Left lung (tissue), 10 donors: Measurements from ENCODE around the gene DEFB128. TPM values are rescaled to one million over a fixed set of nuclear protein-coding genes. Genes with fewer than 3 reads are reported as not detected.

Source experiments
- ATAC-seq: fragments of 200-7000 bp; cut with Tn5 transposase; one replicate; pipeline ENCODE4 v1.9.1; 2020; ENCODE audit warnings: moderate library complexity
- DNase-seq, 4 donors: peaks; one replicate each; pipeline ENCODE4 v3.0.0-alpha.2; 2013 to 2020
- H3K27ac ChIP-seq, 2 donors: fragments of 200-600 bp; sonication (generic) in 1 of 2; one replicate each; pipeline versions ENCODE4 v1.5.0 to v1.8.0; 2020 to 2021
- H3K27me3 ChIP-seq, 2 donors: fragments of 200-600 bp; sonication (generic) in 1 of 2; one replicate each; pipeline versions ENCODE4 v1.5.0 to v1.8.0; 2020 to 2021
- H3K36me3 ChIP-seq, 2 donors: fragments of 200-600 bp; sonication (generic) in 1 of 2; one replicate each; pipeline versions ENCODE4 v1.5.0 to v1.8.0; 2020 to 2021
- H3K4me1 ChIP-seq, 2 donors: fragments of 200-600 bp; one replicate each; pipeline ENCODE4 v1.8.0; 2021
- H3K4me3 ChIP-seq, 2 donors: fragments of 200-600 bp; sonication (generic) in 1 of 2; one replicate each; pipeline versions ENCODE4 v1.5.0 to v1.8.0; 2020 to 2021; ENCODE audit warnings: mild to moderate bottlenecking in 1 of 2
- H3K9me3 ChIP-seq, 2 donors: fragments of 200-600 bp; sonication (generic) in 1 of 2; one replicate each; pipeline versions ENCODE4 v1.5.0 to v1.8.0; 2020 to 2021
- intact Hi-C, 2 donors: fragments of 100-400 bp; cut with DNase I; formaldehyde crosslinking; loops; one replicate each; pipeline versions ENCODE4 v1.11.2 to v1.14.2; 2022
- polyA plus RNA-seq, 6 donors: library from polyadenylated mRNA; unstranded; fragments of 120-200 nt; gene quantifications; one replicate each; pipeline ENCODE4 v1.2.1, GENCODE V29; 2013; ENCODE audit not compliant: insufficient read length in 6 of 6
- total RNA-seq, 2 donors: library from RNA; stranded (reverse); fragmentation: NEBNext Ultra II Directional; extraction: Animal tissue kit (Norgen Biotek cat#: 25700); gene quantifications; one replicate each; pipeline ENCODE4 v1.2.1, GENCODE V29; 2021
- TF ChIP-seq, protein P1 (sequence below), 2 donors: fragments of 200-600 bp; sonication (generic) in 1 of 2; IDR thresholded peaks; one replicate each; pipeline versions ENCODE4 v1.5.0 to v1.8.0; 2021; ENCODE audit warnings: antibody characterized with exemption in 2 of 2
- donor health status: DM: no; HTN: yes; CAD: no.
- donor health status: DM: no; HTN: no; CAD: no.

DEFB128 gene
- total and polyA plus RNA-seq, 8 donors = not detected

DNA sequence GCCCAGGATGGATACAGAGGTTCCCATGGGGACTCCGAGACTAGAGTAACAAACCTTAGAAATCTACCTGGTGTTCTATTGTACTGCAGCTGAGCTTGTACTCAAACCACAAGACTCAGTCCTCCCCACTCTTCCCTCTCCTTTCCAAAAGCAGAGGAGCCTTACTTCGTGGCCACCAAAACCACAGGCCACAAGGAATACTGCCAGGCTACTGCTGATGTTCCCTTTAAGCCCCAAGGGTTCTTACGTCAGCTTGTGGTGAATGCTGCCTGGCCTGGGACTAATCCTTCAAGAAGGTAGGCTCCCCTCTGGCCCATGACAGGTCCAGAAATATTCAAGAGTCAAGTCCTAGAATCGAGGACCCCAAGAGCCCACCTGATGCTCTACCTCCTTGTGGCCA, 10.5 kb upstream of the DEFB128 start:
- Histone ChIP-seq H3K9me3 (no peaks in the 10 kb centered on the region), H3K4me3 (no peak overlapping the region), H3K36me3 (no peaks in the 10 kb centered on the region), H3K27ac (no peak overlapping the region), H3K27me3 (no peaks in the 10 kb centered on the region), H3K4me1 (no peaks in the 10 kb centered on the region)
- no peak for DNase-seq
- TF ChIP-seq, protein P1, sequence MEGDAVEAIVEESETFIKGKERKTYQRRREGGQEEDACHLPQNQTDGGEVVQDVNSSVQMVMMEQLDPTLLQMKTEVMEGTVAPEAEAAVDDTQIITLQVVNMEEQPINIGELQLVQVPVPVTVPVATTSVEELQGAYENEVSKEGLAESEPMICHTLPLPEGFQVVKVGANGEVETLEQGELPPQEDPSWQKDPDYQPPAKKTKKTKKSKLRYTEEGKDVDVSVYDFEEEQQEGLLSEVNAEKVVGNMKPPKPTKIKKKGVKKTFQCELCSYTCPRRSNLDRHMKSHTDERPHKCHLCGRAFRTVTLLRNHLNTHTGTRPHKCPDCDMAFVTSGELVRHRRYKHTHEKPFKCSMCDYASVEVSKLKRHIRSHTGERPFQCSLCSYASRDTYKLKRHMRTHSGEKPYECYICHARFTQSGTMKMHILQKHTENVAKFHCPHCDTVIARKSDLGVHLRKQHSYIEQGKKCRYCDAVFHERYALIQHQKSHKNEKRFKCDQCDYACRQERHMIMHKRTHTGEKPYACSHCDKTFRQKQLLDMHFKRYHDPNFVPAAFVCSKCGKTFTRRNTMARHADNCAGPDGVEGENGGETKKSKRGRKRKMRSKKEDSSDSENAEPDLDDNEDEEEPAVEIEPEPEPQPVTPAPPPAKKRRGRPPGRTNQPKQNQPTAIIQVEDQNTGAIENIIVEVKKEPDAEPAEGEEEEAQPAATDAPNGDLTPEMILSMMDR (IDR thresholded peaks at IDR 0.05) = no peak
- intact Hi-C loops = loop anchor here in 1 of 2 donors (10.0 kb wide), 1 partner anchor 125 kb away; the partner anchor contains the start of gene SOX12
- no peak for ATAC-seq

DNA sequence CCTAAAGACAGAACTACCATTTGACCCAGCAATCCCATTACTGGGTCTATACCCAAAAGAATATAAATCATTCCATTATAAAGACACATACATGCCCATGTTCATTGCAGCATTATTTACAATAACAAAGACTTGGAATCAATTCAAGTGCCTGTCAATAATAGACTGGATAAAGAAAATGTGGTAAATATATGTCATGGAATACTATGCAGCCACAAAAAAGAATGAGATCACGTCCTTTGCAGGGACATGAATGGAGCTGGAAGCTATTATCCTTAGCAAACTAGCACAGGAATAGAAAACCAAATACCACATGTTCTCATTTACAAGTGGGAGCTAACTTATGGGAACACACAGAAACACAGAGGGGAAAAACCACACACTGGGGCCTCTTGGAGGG, 8.7 kb upstream of the DEFB128 start:
- Histone ChIP-seq H3K4me1 (no peaks in the 10 kb centered on the region), H3K36me3 (no peaks in the 10 kb centered on the region), H3K27me3 (no peaks in the 10 kb centered on the region), H3K9me3 (no peaks in the 10 kb centered on the region), H3K4me3 (no peak overlapping the region), H3K27ac (no peak overlapping the region)
- TF ChIP-seq, protein P1 (IDR thresholded peaks at IDR 0.05) = no peak
- intact Hi-C loops = no loop called here
- DNase-seq (no peak), ATAC-seq (no peak)

DNA sequence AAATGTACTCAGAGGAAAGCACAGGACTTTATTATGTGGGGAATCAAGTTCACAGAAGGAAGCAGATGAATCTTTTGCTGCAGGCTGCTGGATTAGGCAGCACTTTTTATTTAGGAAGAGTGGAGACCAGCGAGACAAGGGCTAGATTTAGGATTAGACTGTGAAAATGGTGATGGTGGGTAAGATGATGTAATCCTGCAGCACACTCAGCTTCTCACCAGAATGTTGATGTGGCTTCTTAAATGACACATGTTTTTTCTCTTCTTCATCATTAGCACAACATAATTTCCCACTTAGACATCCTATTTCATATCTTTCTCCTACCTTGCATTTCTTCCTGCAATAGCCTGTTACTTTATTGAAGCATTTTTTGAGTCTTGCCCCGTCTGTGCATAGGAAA, 1.8 kb downstream of the DEFB128 start:
- Histone ChIP-seq H3K36me3 (no peaks in the 10 kb centered on the region), H3K27ac (no peak overlapping the region), H3K27me3 (peaks cover 0 to 17% of the 10 kb centered on the region in 2 donors), H3K4me3 (no peak overlapping the region), H3K9me3 (peaks cover 0 to 3% of the 10 kb centered on the region in 2 donors), H3K4me1 (no peaks in the 10 kb centered on the region)
- DNase-seq (no peak), ATAC-seq (no peak)
- TF ChIP-seq, protein P1 (IDR thresholded peaks at IDR 0.05) = no peak
- intact Hi-C loops = no loop called here

DNA sequence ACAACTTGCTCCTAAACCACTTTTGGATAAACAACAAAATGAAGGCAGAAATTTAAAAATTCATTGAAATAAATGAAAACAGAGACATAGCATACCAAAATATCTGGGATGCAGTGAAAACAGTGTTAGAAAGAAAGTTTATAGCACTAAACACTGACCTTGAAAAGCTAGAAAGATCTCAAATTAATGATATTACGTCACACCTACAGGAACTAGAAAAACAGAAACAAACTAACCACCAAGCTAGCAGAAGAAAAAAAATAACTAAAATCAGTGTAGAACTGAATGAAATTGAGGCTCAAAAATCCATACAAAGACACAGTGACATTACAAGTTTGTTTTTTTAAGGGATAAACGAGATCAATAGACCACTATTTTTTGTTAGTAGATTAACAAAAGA, 5.2 kb downstream of the DEFB128 start:
- intact Hi-C loops = no loop called here
- no peak for DNase-seq
- Histone ChIP-seq H3K27ac (no peak overlapping the region), H3K4me3 (no peak overlapping the region), H3K9me3 (no peaks in the 10 kb centered on the region), H3K4me1 (no peaks in the 10 kb centered on the region), H3K27me3 (peaks cover 0 to 24% of the 10 kb centered on the region in 2 donors), H3K36me3 (no peaks in the 10 kb centered on the region)
- TF ChIP-seq, protein P1 (IDR thresholded peaks at IDR 0.05) = no peak
- no peak for ATAC-seq

DNA sequence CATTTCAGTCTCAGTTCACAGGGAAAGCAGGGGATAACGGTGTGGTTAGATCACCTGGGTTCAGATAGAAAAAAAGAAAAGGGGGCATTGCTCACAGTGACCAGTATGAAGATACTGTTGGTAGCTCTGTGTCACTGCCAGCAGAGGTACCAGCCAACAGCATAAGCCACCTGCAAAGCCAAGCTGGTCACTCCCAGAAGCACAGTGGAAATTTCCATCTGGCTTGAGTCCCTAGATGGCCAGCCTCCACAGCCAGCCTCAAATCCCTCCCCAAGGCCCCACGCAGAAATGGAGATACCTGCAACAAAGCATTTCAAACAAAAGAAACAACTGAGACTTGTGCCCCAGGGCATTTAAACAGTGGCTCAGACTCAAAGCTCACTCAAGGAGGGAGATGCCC, 20.6 kb downstream of the DEFB128 start:
- Histone ChIP-seq H3K27ac (no peak overlapping the region), H3K27me3 (peaks cover 0 to 3% of the 10 kb centered on the region in 2 donors), H3K4me3 (no peak overlapping the region), H3K36me3 (no peaks in the 10 kb centered on the region), H3K9me3 (no peaks in the 10 kb centered on the region), H3K4me1 (no peaks in the 10 kb centered on the region)
- intact Hi-C loops = no loop called here
- DNase-seq (no peak), ATAC-seq (no peak)
- TF ChIP-seq, protein P1 (IDR thresholded peaks at IDR 0.05) = no peak
